Activated CD4-positive, alpha-beta T cell treated with anti-CD3 and anti-CD28 coated beads, Interleukin-2, amount 50 U/mL, for 4 hours (primary cell): Measurements from ENCODE around the gene SPO11.
"Not testable (repeated sequence)": the region's sequence is repeated elsewhere in the genome, so short reads cannot be mapped to it uniquely, and the experiment has no call there.

Experiments
- DNase-seq, 2 experiments: peaks; one replicate each; pipeline ENCODE4 v3.0.0-alpha.2; 2020

Gene SPO11

GRCh38 chr20:57342829-57343228 is 13.2 kb downstream of the SPO11 start:
- no peak for DNase-seq

GRCh38 chr20:57346477-57346876 is 16.9 kb downstream of the SPO11 start:
- DNase-seq = peak; percentile 65

- no peak for DNase-seq
Observed at GRCh38 chr20:57347393-57347792, 17.8 kb downstream of the SPO11 start.

GRCh38 chr20:57348200-57348921 is 18.8 kb downstream of the SPO11 start:
- not testable (repeated sequence) for DNase-seq

- not testable (repeated sequence) for DNase-seq
Observed at GRCh38 chr20:57348922-57349574, 19.4 kb downstream of the SPO11 start.

- DNase-seq = no peak
Observed at GRCh38 chr20:57350081-57350710, 20.6 kb downstream of the SPO11 start.

GRCh38 chr20:57350726-57351041 is 21.1 kb downstream of the SPO11 start:
- DNase-seq = not testable (repeated sequence)

GRCh38 chr20:57351042-57351783 is 21.6 kb downstream of the SPO11 start, which contains the start of gene RAE1:
Gene RAE1, plus strand, starts transcription at chr20:57351255. Its CDS starts 2,784 bp downstream, at chr20:57354039.
- peak; percentile 85 to 87 for DNase-seq

GRCh38 chr20:57352305-57352704 is 22.7 kb downstream of the SPO11 start:
- no peak for DNase-seq

- no peak for DNase-seq
Observed at GRCh38 chr20:57353351-57353750, 23.7 kb downstream of the SPO11 start.

- no peak for DNase-seq
Observed at GRCh38 chr20:57361517-57361916, 31.9 kb downstream of the SPO11 start.

GRCh38 chr20:57364451-57364850 is 34.8 kb downstream of the SPO11 start:
- no peak for DNase-seq

GRCh38 chr20:57369596-57369995 is 40.0 kb downstream of the SPO11 start:
- DNase-seq = no peak

- no peak for DNase-seq
Observed at GRCh38 chr20:57370316-57370715, 40.7 kb downstream of the SPO11 start.

- DNase-seq = no peak
Observed at GRCh38 chr20:57371363-57371762, 41.8 kb downstream of the SPO11 start.

- DNase-seq = no peak
Observed at GRCh38 chr20:57372157-57372556, 42.6 kb downstream of the SPO11 start.

GRCh38 chr20:57372581-57373350 is 43.2 kb downstream of the SPO11 start:
- no peak for DNase-seq

- no peak for DNase-seq
Observed at GRCh38 chr20:57374343-57374930, 44.8 kb downstream of the SPO11 start.

- DNase-seq = no peak
Observed at GRCh38 chr20:57374931-57375651, 45.5 kb downstream of the SPO11 start.

- DNase-seq = no peak
Observed at GRCh38 chr20:57375652-57376230, 46.1 kb downstream of the SPO11 start.

GRCh38 chr20:57377350-57377749 is 47.7 kb downstream of the SPO11 start:
- no peak for DNase-seq
